ENCODE data around the gene MAG. TPM values are rescaled to one million over a fixed set of nuclear protein-coding genes. Genes with fewer than 3 reads are reported as not detected.

The MAG gene
- total and polyA plus RNA-seq, 10 of the 15 experiments (the other 5 are each of a cell fraction or from before 2014, with no cell fraction given): 0.03 to 0.82 (median 0.17) TPM; not detected in 2

GRCh38 chr19:35247526-35248309 is 44.2 kb upstream of the MAG start (continued):
- no peak for TF ChIP-seq BCL3 (IDR thresholded peaks at IDR 0.05; ENCODE audit: borderline replicate concordance, insufficient read depth, low read depth, low read length, poor library complexity, severe bottlenecking)
- no peak for TF ChIP-seq E2F4 (IDR thresholded peaks at IDR 0.05; ENCODE audit: low read depth, low read length)
- 0 out of 2 replicates have a peak, but pooled peaks have one; percentile 51 for TF ChIP-seq IRF4 (IDR thresholded peaks at IDR 0.05; ENCODE audit: low read depth, low read length)
- TF ChIP-seq GATAD2B (conservative IDR thresholded peaks at IDR 0.05; ENCODE audit: low read depth): peak; percentile 78; the same call in 1 of the 2 replicates
- no peak for TF ChIP-seq ATF3 (IDR thresholded peaks at IDR 0.05; ENCODE audit: borderline replicate concordance, extremely low read depth, low read depth, low read length)
- TF ChIP-seq USF1 (IDR thresholded peaks at IDR 0.05; ENCODE audit: borderline replicate concordance, extremely low read length, insufficient read depth, low read depth, low read length): no peak
- no peak for TF ChIP-seq SIN3A (IDR thresholded peaks at IDR 0.05; ENCODE audit: low read depth, low read length)
- no peak for TF ChIP-seq TAF1 (IDR thresholded peaks at IDR 0.05; ENCODE audit: borderline replicate concordance, low read depth, low read length)
- no peak for TF ChIP-seq MAX (IDR thresholded peaks at IDR 0.05; ENCODE audit: low read depth, low read length)
- peak; percentile 75 for TF ChIP-seq TCF3 (IDR thresholded peaks at IDR 0.05; ENCODE audit: borderline replicate concordance, insufficient read depth, low read depth, low read length)
- TF ChIP-seq LARP7 (IDR thresholded peaks at IDR 0.05): no peak; the same call in 1 of the 2 replicates
- TF ChIP-seq SUPT20H (IDR thresholded peaks at IDR 0.05; ENCODE audit: borderline replicate concordance, control insufficient read depth, low read depth, low read length): no peak
- no peak for TF ChIP-seq SKIL (IDR thresholded peaks at IDR 0.05; ENCODE audit: low read depth, poor library complexity, severe bottlenecking)
- TF ChIP-seq RFX5 (IDR thresholded peaks at IDR 0.05; ENCODE audit: low read depth, low read length): peak; percentile 73; the same call in 1 of the 2 replicates
- TF ChIP-seq PBX3 (IDR thresholded peaks at IDR 0.05; ENCODE audit: insufficient replicate concordance, low read depth, low read length): no peak
- 0 out of 2 replicates have a peak, but pooled peaks have one; percentile 10 for TF ChIP-seq TCF12 (IDR thresholded peaks at IDR 0.05; ENCODE audit: low read depth, low read length)
- no peak for TF ChIP-seq SREBF1 (IDR thresholded peaks at IDR 0.05; ENCODE audit: low read length)
- TF ChIP-seq RUNX3 (IDR thresholded peaks at IDR 0.05; ENCODE audit: low read length): peak; percentile 32; the same call in 1 of the 2 replicates
- TF ChIP-seq FOXM1 (IDR thresholded peaks at IDR 0.05; ENCODE audit: low read depth, low read length): peak; percentile 45; the same call in 1 of the 2 replicates

Measured in GM12878 (cell line).